ENCODE measurements around the gene C1QTNF5. TPM values are rescaled to one million over a fixed set of nuclear protein-coding genes. Genes with fewer than 3 reads are reported as not detected.

C1QTNF5 gene
- polyA plus RNA-seq, 2 of the 4 experiments (the other 2 are of a cell fraction), result not detected

GRCh38 chr11:119300198-119300964 lies 40.3 kb downstream of the C1QTNF5 start:
- 95% methylated on average over 3 of the region's 3 CpGs for WGBS (ENCODE audit: missing lambda C conversion rate)

GRCh38 chr11:119299416-119299815 lies 41.3 kb downstream of the C1QTNF5 start:
- CTCF ChIA-PET, result interaction anchor here (1.5 kb wide), 1 partner anchor 25 kb away, joined by 6 read pairs; no protein-coding TSS in a partner anchor
- Histone ChIP-seq H3K4me2 (no peak overlapping the region), H3K9me3 (no peaks in the 10 kb centered on the region), H3K4me1 (no peaks in the 10 kb centered on the region), H3K27ac (no peak overlapping the region), H3K4me3 (no peak overlapping the region)
- POLR2A ChIA-PET, result no interaction called here
- ATAC-seq, result no peak
- DNase-seq (ENCODE audit: low read depth in 1 of 2, low spot score in 1 of 2), result no peak
- FAIRE-seq, result no peak
- no peak for TF ChIP-seq HOXA7 (CRISPR knock-in tag; IDR thresholded peaks at IDR 0.05)
- TF ChIP-seq BCL3 (IDR thresholded peaks at IDR 0.05), result no peak
- TF ChIP-seq EHF (CRISPR knock-in tag; IDR thresholded peaks at IDR 0.05), result no peak
- TF ChIP-seq KDM5A (IDR thresholded peaks at IDR 0.05), result no peak
- WGBS (ENCODE audit: missing lambda C conversion rate), result 100% methylated on average over 9 of the region's 9 CpGs

More at GRCh38 chr11:119300198-119300964, 40.3 kb downstream of the C1QTNF5 start:
- FAIRE-seq (no peak), ATAC-seq (no peak), DNase-seq (ENCODE audit: low read depth in 1 of 2, low spot score in 1 of 2) (no peak)
- ChIA-PET CTCF (interaction anchor here (0.6 to 2.1 kb wide), 8 partner anchors 8 to 74 kb away, joined by 3 to 6 read pairs (median 5); no protein-coding TSS in a partner anchor), POLR2A (interaction anchor here (0.6 kb wide), 1 partner anchor 114 kb away, joined by 4 read pairs; no protein-coding TSS in a partner anchor)
- no peak overlapping the region for H3K27ac ChIP-seq
- no peaks in the 10 kb centered on the region for H3K4me1 ChIP-seq
- no peak overlapping the region for H3K4me2 ChIP-seq
- H3K4me3 ChIP-seq, result no peak overlapping the region
- no peaks in the 10 kb centered on the region for H3K9me3 ChIP-seq
- TF ChIP-seq MAX (IDR thresholded peaks at IDR 0.05), result no peak
- no peak for TF ChIP-seq ZFP36 (IDR thresholded peaks at IDR 0.05; ENCODE audit: borderline replicate concordance, partially characterized antibody)
- TF ChIP-seq ZSCAN20 (CRISPR knock-in tag; IDR thresholded peaks at IDR 0.05), result no peak
- TF ChIP-seq CHD2 (IDR thresholded peaks at IDR 0.05; ENCODE audit: low read length, partially characterized antibody), result no peak
- no peak for TF ChIP-seq EHMT2 (IDR thresholded peaks at IDR 0.05; ENCODE audit: low read depth)
- TF ChIP-seq ZC3H11A (IDR thresholded peaks at IDR 0.05), result no peak
- no peak for TF ChIP-seq HOXB13 (CRISPR knock-in tag; IDR thresholded peaks at IDR 0.05; ENCODE audit: low read depth)
- no peak for TF ChIP-seq EHF (CRISPR knock-in tag; IDR thresholded peaks at IDR 0.05)

GRCh38 chr11:119298726-119299125 lies 42.0 kb downstream of the C1QTNF5 start:
- TF ChIP-seq POLR2A (IDR thresholded peaks at IDR 0.05; ENCODE audit: low read length) (no peak), CHD4 (IDR thresholded peaks at IDR 0.05; ENCODE audit: borderline replicate concordance) (no peak), REST (IDR thresholded peaks at IDR 0.05) (no peak), ZSCAN20 (CRISPR knock-in tag; IDR thresholded peaks at IDR 0.05) (no peak), TP53 (CRISPR knock-in tag; IDR thresholded peaks at IDR 0.05) (no peak), RAD21 (conservative IDR thresholded peaks at IDR 0.05 in 1 of 2, IDR thresholded peaks at IDR 0.05 in 1 of 2) (no peak), GATA3 (IDR thresholded peaks at IDR 0.05; ENCODE audit: borderline replicate concordance) (no peak), JUNB (IDR thresholded peaks at IDR 0.05) (no peak), FOSB (CRISPR knock-in tag; IDR thresholded peaks at IDR 0.05) (no peak), CBX2 (IDR thresholded peaks at IDR 0.05; ENCODE audit: borderline replicate concordance, low read depth) (no peak), EP300 (IDR thresholded peaks at IDR 0.05) (no peak), ZC3H11A (IDR thresholded peaks at IDR 0.05) (no peak), KDM1A (IDR thresholded peaks at IDR 0.05; ENCODE audit: low read depth) (no peak)
- FAIRE-seq (no peak), DNase-seq (ENCODE audit: low read depth in 1 of 2, low spot score in 1 of 2) (no peak), ATAC-seq (no peak)
- Histone ChIP-seq H3K4me1 (no peaks in the 10 kb centered on the region), H3K4me2 (no peak overlapping the region), H3K27ac (no peak overlapping the region), H3K4me3 (no peak overlapping the region), H3K9me3 (no peaks in the 10 kb centered on the region)
- ChIA-PET POLR2A (no interaction called here), CTCF (no interaction called here)
- WGBS (ENCODE audit: missing lambda C conversion rate), result 98% methylated on average over 2 of the region's 2 CpGs
